ENCODE measurements around the gene ITPR3.

GRCh38 chr6:33640361-33640760, 19.2 kb downstream of the ITPR3 start:
- TF ChIP-seq CTCF (IDR thresholded peaks at IDR 0.05; ENCODE audit: low read length): no peak
- no peak for TF ChIP-seq EZH2 (IDR thresholded peaks at IDR 0.05; ENCODE audit: borderline replicate concordance, low read length)
